T-helper 1 cell treated with Interleukin-12 subunit alpha and Interleukin-12 subunit beta and Interleukin-4 antibody, amounts not matched to agents 30 μg/mL and 1 μg/mL, for 36 hours (primary cell): Measurements from ENCODE around the gene ZNF234.
"Not testable (repeated sequence)": the region's sequence is repeated elsewhere in the genome, so short reads cannot be mapped to it uniquely, and the experiment has no call there.

ENCODE experiments used
- H3K27ac Mint-ChIP-seq: one replicate; pipeline ENCODE4 v1.8.0; 2021; ENCODE audit warnings: mild to moderate bottlenecking, mixed read lengths
- H3K27me3 Mint-ChIP-seq: one replicate; pipeline ENCODE4 v1.8.0; 2021; ENCODE audit warnings: low read depth, mixed read lengths
- H3K36me3 Mint-ChIP-seq: one replicate; pipeline ENCODE4 v1.8.0; 2021; ENCODE audit warnings: low read depth, mixed read lengths
- H3K4me1 Mint-ChIP-seq: one replicate; pipeline ENCODE4 v1.8.0; 2021; ENCODE audit warnings: low read depth, mixed read lengths
- H3K4me3 Mint-ChIP-seq: one replicate; pipeline ENCODE4 v1.8.0; 2021; ENCODE audit warnings: mild to moderate bottlenecking, moderate library complexity, mixed read lengths
- H3K9me3 Mint-ChIP-seq: one replicate; pipeline ENCODE4 v1.8.0; 2021; ENCODE audit warnings: mixed read lengths

The ZNF234 gene

GRCh38 chr19:44141191-44142058, at the start of gene ZNF234:
TSS of gene ZNF234 (plus strand) at chr19:44141554. CDS start at chr19:44144633, 3,079 bp downstream.
- peaks cover 12% of the 10 kb centered on the region for H3K4me1 Mint-ChIP-seq
- no peaks in the 10 kb centered on the region for H3K27me3 Mint-ChIP-seq
- H3K36me3 Mint-ChIP-seq: peaks cover 31% of the 10 kb centered on the region
- peaks cover 26% of the 10 kb centered on the region for H3K9me3 Mint-ChIP-seq
- peak within 1 kb of the TSS; percentile 92 for H3K4me3 Mint-ChIP-seq
- H3K27ac Mint-ChIP-seq: peak within 1 kb of the TSS; percentile 58

- Mint-ChIP-seq H3K27me3 (no peaks in the 10 kb centered on the region), H3K4me1 (peaks cover 8% of the 10 kb centered on the region), H3K9me3 (peaks cover 23% of the 10 kb centered on the region), H3K36me3 (peaks cover 15% of the 10 kb centered on the region), H3K27ac (no peak overlapping the region), H3K4me3 (no peak overlapping the region)
Measured at GRCh38 chr19:44092108-44092507, 49.2 kb upstream of the ZNF234 start.

DNA sequence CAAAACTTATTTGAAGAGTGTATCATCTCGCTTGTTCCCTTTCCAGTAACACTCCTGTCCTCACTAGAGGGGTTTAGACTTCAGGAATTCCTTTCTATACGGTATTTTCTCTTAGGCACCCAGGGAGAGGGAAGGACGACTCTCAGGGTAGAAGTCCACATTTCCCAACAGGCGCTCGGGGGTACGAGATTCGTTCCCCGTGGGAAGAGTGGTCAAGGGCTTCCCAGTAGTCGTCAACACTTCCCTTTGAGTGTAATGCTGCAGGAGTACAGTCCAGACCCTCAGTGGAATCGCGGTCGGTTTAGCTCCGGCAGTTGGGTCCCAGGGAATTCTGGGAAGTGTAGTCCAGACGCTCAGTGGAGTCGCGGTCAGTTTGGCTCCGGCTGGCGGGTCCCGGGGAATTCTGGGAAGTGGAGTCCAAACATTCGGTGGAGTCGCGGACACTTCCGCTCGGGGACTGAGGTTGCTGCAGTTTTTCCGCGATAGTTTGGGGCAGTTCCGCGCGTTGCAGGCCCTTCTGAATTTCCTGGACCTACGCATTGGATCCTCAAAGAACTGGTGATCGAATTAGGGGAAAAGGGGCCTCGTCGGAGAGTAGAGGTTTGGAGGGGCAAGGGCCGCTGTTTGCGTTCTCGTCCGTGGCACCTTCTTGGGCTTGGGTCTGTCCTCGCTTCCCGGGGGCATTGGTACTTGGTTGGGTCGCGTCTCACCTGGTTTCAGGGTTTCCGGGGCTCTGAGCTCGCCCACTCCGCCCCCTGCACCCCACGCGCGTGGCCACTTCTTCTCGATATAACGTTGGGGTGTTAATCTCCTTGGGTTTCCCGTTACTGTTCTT, 47.2 kb upstream of the ZNF234 start, which contains the start of gene ZNF224:
TSS of gene ZNF224 (plus strand) at position 431 of the 835 bp plus-strand sequence. CDS start 3,513 bp downstream, outside the sequence.
- H3K27ac Mint-ChIP-seq: peak within 1 kb of the TSS; percentile 84
- peaks cover 10% of the 10 kb centered on the region for H3K4me1 Mint-ChIP-seq
- H3K9me3 Mint-ChIP-seq: peaks cover 39% of the 10 kb centered on the region
- H3K4me3 Mint-ChIP-seq: peak within 1 kb of the TSS; percentile 97
- H3K36me3 Mint-ChIP-seq: peaks cover 31% of the 10 kb centered on the region
- H3K27me3 Mint-ChIP-seq: no peaks in the 10 kb centered on the region

DNA sequence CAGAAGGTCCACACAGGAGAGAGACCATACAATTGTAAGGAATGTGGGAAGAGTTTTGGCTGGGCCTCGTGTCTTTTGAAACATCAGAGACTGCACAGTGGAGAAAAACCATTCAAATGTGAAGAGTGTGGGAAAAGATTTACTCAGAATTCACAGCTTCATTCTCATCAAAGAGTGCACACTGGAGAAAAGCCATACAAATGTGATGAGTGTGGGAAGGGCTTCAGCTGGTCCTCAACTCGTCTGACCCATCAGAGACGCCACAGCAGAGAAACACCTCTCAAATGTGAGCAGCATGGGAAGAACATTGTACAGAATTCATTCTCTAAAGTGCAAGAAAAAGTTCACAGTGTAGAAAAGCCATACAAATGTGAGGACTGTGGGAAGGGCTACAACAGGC, 33.6 kb upstream of the ZNF234 start:
- no peak overlapping the region for H3K4me3 Mint-ChIP-seq
- peaks cover 60% of the 10 kb centered on the region for H3K36me3 Mint-ChIP-seq
- no peaks in the 10 kb centered on the region for H3K27me3 Mint-ChIP-seq
- no peak overlapping the region for H3K27ac Mint-ChIP-seq
- peaks cover 6% of the 10 kb centered on the region for H3K4me1 Mint-ChIP-seq
- peaks cover 82% of the 10 kb centered on the region for H3K9me3 Mint-ChIP-seq

DNA sequence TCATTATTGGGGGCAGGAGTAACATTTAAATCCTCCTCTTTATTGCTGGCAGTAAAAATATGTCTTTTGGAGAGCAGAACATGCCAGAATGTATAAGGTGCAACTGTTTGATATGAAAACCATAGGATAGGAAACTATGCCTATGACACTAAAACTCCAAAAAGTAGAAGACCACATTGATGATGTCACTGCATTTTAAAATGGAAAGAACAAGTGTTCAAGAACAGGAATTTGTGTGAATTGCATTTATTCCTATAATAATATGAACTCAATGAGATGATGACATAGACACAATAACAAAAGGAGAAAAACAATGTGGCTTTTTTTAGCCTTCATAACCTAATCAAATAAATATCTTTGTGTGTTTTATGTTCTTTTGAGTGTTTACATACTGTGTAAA, 31.9 kb upstream of the ZNF234 start:
- H3K4me1 Mint-ChIP-seq: peaks cover 13% of the 10 kb centered on the region
- H3K9me3 Mint-ChIP-seq: peaks cover 66% of the 10 kb centered on the region
- H3K27me3 Mint-ChIP-seq: no peaks in the 10 kb centered on the region
- no peak overlapping the region for H3K4me3 Mint-ChIP-seq
- no peak overlapping the region for H3K27ac Mint-ChIP-seq
- peaks cover 44% of the 10 kb centered on the region for H3K36me3 Mint-ChIP-seq

DNA sequence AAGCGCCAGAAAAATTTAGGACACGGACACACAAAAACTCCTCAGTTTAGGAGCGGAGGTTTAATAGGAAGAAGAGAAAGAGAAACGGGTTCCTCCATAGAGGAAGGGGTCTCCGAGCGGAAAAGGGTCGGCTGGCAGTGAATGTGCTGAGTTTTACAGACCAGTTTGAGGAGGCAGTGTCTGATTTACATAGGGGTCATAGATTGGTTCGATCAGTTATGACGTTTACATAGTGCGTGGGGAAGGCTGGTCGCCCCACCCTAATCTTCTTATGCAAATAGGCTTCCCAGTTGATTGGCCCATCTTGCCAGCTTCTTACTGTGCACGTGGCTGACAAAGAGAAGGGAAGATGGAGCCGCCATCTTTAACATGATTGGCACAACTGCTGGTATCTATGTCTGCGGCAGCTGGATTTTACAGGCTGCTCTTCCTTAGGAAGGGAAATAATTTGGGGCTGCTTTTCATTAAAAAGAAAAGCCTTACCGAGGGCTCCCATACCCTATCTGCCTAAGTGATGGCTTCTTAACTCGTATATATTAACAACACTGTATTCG, 29.4 kb upstream of the ZNF234 start:
- Mint-ChIP-seq H3K27me3 (no peaks in the 10 kb centered on the region), H3K4me1 (peaks cover 18% of the 10 kb centered on the region), H3K4me3 (peak overlapping the region; percentile 74), H3K9me3 (peaks cover 46% of the 10 kb centered on the region), H3K36me3 (peaks cover 34% of the 10 kb centered on the region), H3K27ac (no peak overlapping the region)

DNA sequence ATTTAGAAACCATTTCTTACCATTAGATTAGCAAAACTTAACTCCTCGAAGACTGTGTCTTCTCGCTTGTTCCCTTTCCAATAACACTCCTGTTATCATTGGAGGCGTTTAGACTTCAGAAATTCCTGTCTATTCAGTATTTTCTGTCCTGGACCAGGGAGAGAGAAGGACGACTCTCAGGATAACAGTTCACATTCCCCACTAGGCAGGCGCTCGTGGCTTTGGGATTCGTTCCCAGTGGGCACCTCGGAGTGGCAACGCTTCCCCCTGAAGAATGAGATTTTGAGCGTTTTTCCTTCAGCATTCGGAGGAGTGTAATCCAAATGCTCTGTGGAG, 28.6 kb upstream of the ZNF234 start:
- Mint-ChIP-seq H3K27ac (peak overlapping the region; percentile 76), H3K36me3 (peaks cover 33% of the 10 kb centered on the region), H3K27me3 (no peaks in the 10 kb centered on the region), H3K4me1 (peaks cover 18% of the 10 kb centered on the region), H3K9me3 (peaks cover 39% of the 10 kb centered on the region), H3K4me3 (peak overlapping the region; percentile 96)

- Mint-ChIP-seq H3K9me3 (peaks cover 35% of the 10 kb centered on the region), H3K4me3 (peak within 1 kb of the TSS; percentile 96), H3K4me1 (peaks cover 18% of the 10 kb centered on the region), H3K36me3 (peaks cover 32% of the 10 kb centered on the region), H3K27me3 (no peaks in the 10 kb centered on the region), H3K27ac (peak within 1 kb of the TSS; percentile 76)
Measured at GRCh38 chr19:44113138-44113783, 28.1 kb upstream of the ZNF234 start, which contains the start of gene ZNF225. TSS of gene ZNF225 (plus strand) at chr19:44113399. CDS start at chr19:44115828, 2,429 bp downstream.

DNA sequence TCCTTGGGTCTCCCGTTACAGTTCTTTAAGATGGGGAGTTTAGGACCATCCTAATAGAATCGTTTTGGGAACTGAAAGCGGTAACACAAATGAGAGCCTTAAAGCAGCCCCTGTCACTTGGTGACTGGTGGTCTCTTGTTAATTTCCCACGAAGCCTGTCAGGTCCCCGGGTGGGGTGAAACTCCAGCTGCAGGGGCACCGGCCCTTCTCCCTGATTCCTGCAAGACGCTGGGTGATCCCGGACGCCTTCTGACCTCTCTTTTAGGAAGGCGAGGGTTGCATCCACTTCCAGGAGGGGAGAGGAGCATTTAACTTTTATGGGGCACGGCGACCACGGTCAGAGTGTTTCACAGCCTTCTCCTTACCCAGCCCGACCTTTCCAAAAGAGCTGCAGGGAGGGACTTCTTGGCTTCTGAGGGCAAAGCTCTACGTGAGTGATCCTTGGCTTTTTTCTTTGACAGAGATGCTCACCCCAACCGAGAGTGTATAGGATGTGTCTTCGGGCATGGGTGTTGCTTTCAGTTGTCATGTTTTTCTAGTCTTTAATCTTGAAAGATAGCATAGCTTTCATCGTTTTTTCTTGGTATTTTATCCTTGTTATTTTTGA, 27.5 kb upstream of the ZNF234 start:
- H3K27me3 Mint-ChIP-seq: no peaks in the 10 kb centered on the region
- peak overlapping the region; percentile 96 for H3K4me3 Mint-ChIP-seq
- H3K9me3 Mint-ChIP-seq: peaks cover 31% of the 10 kb centered on the region
- H3K27ac Mint-ChIP-seq: peak overlapping the region; percentile 76
- H3K4me1 Mint-ChIP-seq: peaks cover 18% of the 10 kb centered on the region
- H3K36me3 Mint-ChIP-seq: peaks cover 35% of the 10 kb centered on the region

- H3K36me3 Mint-ChIP-seq: peaks cover 82% of the 10 kb centered on the region
- H3K27ac Mint-ChIP-seq, H3K27me3 Mint-ChIP-seq, H3K4me3 Mint-ChIP-seq, H3K4me1 Mint-ChIP-seq: not testable (repeated sequence)
- H3K9me3 Mint-ChIP-seq: peaks cover 50% of the 10 kb centered on the region
Measured at GRCh38 chr19:44121162-44121561, 20.2 kb upstream of the ZNF234 start.

DNA sequence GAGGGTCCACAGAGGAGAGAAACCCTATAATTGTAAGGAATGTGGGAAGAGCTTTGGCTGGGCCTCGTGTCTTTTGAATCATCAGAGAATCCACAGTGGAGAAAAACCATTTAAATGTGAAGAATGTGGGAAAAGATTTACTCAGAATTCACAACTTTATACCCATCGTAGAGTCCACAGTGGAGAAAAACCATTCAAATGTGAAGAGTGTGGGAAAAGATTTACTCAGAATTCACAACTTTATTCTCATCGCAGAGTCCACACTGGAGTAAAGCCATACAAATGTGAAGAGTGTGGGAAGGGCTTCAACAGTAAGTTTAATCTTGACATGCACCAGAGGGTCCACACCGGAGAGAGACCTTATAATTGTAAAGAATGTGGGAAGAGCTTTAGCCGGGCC, 9.4 kb upstream of the ZNF234 start:
- Mint-ChIP-seq H3K27ac (no peak overlapping the region), H3K4me3 (no peak overlapping the region), H3K4me1 (no peaks in the 10 kb centered on the region), H3K9me3 (peaks cover 49% of the 10 kb centered on the region), H3K36me3 (peaks cover 31% of the 10 kb centered on the region), H3K27me3 (no peaks in the 10 kb centered on the region)

- peak overlapping the region; percentile 92 for H3K4me3 Mint-ChIP-seq
- H3K9me3 Mint-ChIP-seq: peaks cover 23% of the 10 kb centered on the region
- H3K27me3 Mint-ChIP-seq: no peaks in the 10 kb centered on the region
- H3K27ac Mint-ChIP-seq: peak overlapping the region; percentile 58
- peaks cover 32% of the 10 kb centered on the region for H3K36me3 Mint-ChIP-seq
- H3K4me1 Mint-ChIP-seq: peaks cover 12% of the 10 kb centered on the region
Measured at GRCh38 chr19:44142059-44142433, 692 bp downstream of the ZNF234 start.

DNA sequence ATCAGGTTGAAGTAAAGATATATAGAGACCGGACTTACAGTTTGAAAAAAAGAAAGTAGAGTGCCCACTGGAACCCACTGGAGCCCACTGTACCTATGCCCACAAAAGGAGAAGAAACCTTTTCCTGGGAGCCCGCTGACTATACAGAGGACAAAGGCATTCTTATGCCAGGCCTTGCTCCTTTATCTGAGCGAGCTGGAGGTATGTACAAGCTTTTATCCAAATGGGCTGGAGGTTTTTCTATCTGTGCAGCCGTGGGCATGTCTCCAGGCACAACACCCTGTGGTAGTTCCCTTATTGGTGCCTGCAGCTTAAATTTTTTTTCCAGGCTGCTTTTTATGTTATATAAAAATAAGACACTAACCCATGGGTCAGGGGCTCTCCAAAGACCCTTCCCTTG, 8.4 kb downstream of the ZNF234 start:
- Mint-ChIP-seq H3K27ac (no peak overlapping the region), H3K4me1 (no peaks in the 10 kb centered on the region), H3K27me3 (no peaks in the 10 kb centered on the region), H3K36me3 (peaks cover 73% of the 10 kb centered on the region), H3K9me3 (peaks cover 29% of the 10 kb centered on the region), H3K4me3 (no peak overlapping the region)

- no peak overlapping the region for H3K4me3 Mint-ChIP-seq
- H3K9me3 Mint-ChIP-seq: peaks cover 29% of the 10 kb centered on the region
- no peak overlapping the region for H3K27ac Mint-ChIP-seq
- no peaks in the 10 kb centered on the region for H3K27me3 Mint-ChIP-seq
- peaks cover 63% of the 10 kb centered on the region for H3K36me3 Mint-ChIP-seq
- no peaks in the 10 kb centered on the region for H3K4me1 Mint-ChIP-seq
Measured at GRCh38 chr19:44151491-44151890, 10.1 kb downstream of the ZNF234 start.
